Hematopoietic multipotent progenitor cell treated with erythropoietin and hydrocortisone succinate and interleukin-3 and kit ligand, for 4 days (in vitro differentiated cells): ENCODE measurements around the gene OBSL1.

ENCODE experiments used
- DNase-seq: peaks from one replicate; pipeline ENCODE4 v3.0.0-alpha.2; 2015

The OBSL1 gene

GRCh38 chr2:219511547-219512325, 59.6 kb downstream of the OBSL1 start:
- DNase-seq: peak; percentile 85

- peak; percentile 52 for DNase-seq
These were observed 60.7 kb downstream of the OBSL1 start for GRCh38 chr2:219510512-219511135.

- DNase-seq: peak; percentile 97
These were observed 61.4 kb downstream of the OBSL1 start for GRCh38 chr2:219509780-219510511.

GRCh38 chr2:219508971-219509779, 62.2 kb downstream of the OBSL1 start:
- peak; percentile 53 for DNase-seq

GRCh38 chr2:219508444-219508734, 63.0 kb downstream of the OBSL1 start:
- DNase-seq: no peak

GRCh38 chr2:219507581-219508443, 63.5 kb downstream of the OBSL1 start:
- DNase-seq: peak; percentile 66

GRCh38 chr2:219506802-219507526, 64.4 kb downstream of the OBSL1 start:
- no peak for DNase-seq

- DNase-seq: no peak
These were observed 65.1 kb downstream of the OBSL1 start for GRCh38 chr2:219506153-219506801.

- DNase-seq: no peak
These were observed 65.8 kb downstream of the OBSL1 start for GRCh38 chr2:219505585-219505984.

- no peak for DNase-seq
These were observed 68.7 kb downstream of the OBSL1 start for GRCh38 chr2:219502618-219503017.

GRCh38 chr2:219501849-219502248, 69.5 kb downstream of the OBSL1 start:
- DNase-seq: no peak
